Cardiac fibroblast (primary cell): ENCODE data around the gene GTF3C5.
"Not testable (repeated sequence)": the region's sequence is repeated elsewhere in the genome, so short reads cannot be mapped to it uniquely, and the experiment has no call there.

Experiments used
- DNase-seq, 2 donors: peaks; one replicate each; pipeline versions ENCODE4 v3.0.0 to v3.0.0-alpha.2; 2010; ENCODE audit warnings: low read depth in 2 of 2
- H3K4me3 ChIP-seq, 2 donors: replicated peaks in 1 of 2; 1 replicate in 1 of 2; 2 replicates in 1 of 2; pipeline ENCODE4 v1.5.1; 2011; ENCODE audit warnings: low read depth in 2 of 2, low read length in 2 of 2, mild to moderate bottlenecking in 2 of 2, moderate library complexity in 1 of 2
- CTCF ChIP-seq: IDR thresholded peaks from one replicate; pipeline ENCODE4 v1.5.1; 2011; ENCODE audit warnings: low read depth, mild to moderate bottlenecking, low read length, inconsistent platforms

The GTF3C5 gene

GRCh38 chr9:133090752-133091385, 60.1 kb downstream of the GTF3C5 start:
- no peak overlapping the region for H3K4me3 ChIP-seq
- no peak for TF ChIP-seq CTCF
- DNase-seq: no peak

- DNase-seq, H3K4me3 ChIP-seq: not testable (repeated sequence)
These were observed 63.6 kb downstream of the GTF3C5 start for GRCh38 chr9:133094351-133094750.

GRCh38 chr9:133094842-133095393, 64.1 kb downstream of the GTF3C5 start:
- TF ChIP-seq CTCF: no peak
- no peak for DNase-seq
- no peak overlapping the region for H3K4me3 ChIP-seq

GRCh38 chr9:133098104-133098754, 67.4 kb downstream of the GTF3C5 start:
- DNase-seq: no peak
- no peak for TF ChIP-seq CTCF
- no peak overlapping the region for H3K4me3 ChIP-seq

- no peak for TF ChIP-seq CTCF
- H3K4me3 ChIP-seq: no peak overlapping the region
- DNase-seq: no peak
These were observed 68.1 kb downstream of the GTF3C5 start for GRCh38 chr9:133098871-133099270.

GRCh38 chr9:133099726-133100505, 69.1 kb downstream of the GTF3C5 start:
- TF ChIP-seq CTCF: no peak
- no peak for DNase-seq
- no peak overlapping the region for H3K4me3 ChIP-seq
